ENCODE results near the gene ELP6.

The ELP6 gene

GRCh38 chr3:47517937-47518336, 4.4 kb upstream of the ELP6 start:
- Histone ChIP-seq H2BK120ac (ENCODE audit: insufficient read depth, low read length, poor library complexity) (no peak overlapping the region), H3K79me2 (ENCODE audit: control insufficient read depth, insufficient read depth, low read length, poor library complexity) (peaks cover 1% of the 10 kb centered on the region), H4K8ac (ENCODE audit: low read depth, low read length) (no peak overlapping the region), H3K36me3 (ENCODE audit: control insufficient read depth in 1 of 2, insufficient read depth in 2 of 2, low read length in 2 of 2) (no peaks in the 10 kb centered on the region), H3K4me2 (ENCODE audit: low read length) (no peak overlapping the region), H3K9me3 (ENCODE audit: insufficient read depth, low read depth, low read length) (no peaks in the 10 kb centered on the region), H3K27me3 (ENCODE audit: insufficient read depth, low read length) (no peaks in the 10 kb centered on the region), H3K4me1 (ENCODE audit: control insufficient read depth in 1 of 2, insufficient read depth in 2 of 2, low read length in 2 of 2) (peaks cover 3% of the 10 kb centered on the region in 2 experiments), H3K27ac (ENCODE audit: low read depth, low read length) (no peak overlapping the region), H2AFZ (ENCODE audit: insufficient read depth, low read length, poor library complexity) (no peak overlapping the region), H3K23ac (ENCODE audit: low read length) (no peak overlapping the region), H4K91ac (ENCODE audit: low read depth, low read length) (no peak overlapping the region), H3K79me1 (ENCODE audit: low read length) (peaks cover 5% of the 10 kb centered on the region), H2BK12ac (ENCODE audit: low read length) (no peak overlapping the region), H2BK5ac (ENCODE audit: low read depth, low read length, poor library complexity) (no peak overlapping the region), H4K12ac (ENCODE audit: low read depth, low read length) (no peak overlapping the region), H3K14ac (ENCODE audit: low read length) (no peak overlapping the region), H3K9ac (ENCODE audit: low read length) (no peak overlapping the region), H3K4ac (ENCODE audit: low read depth, low read length) (no peak overlapping the region), H2AK5ac (ENCODE audit: low read length) (no peak overlapping the region), H3K4me3 (ENCODE audit: low read depth, low read length) (no peak overlapping the region), H3K18ac (ENCODE audit: low read length) (no peak overlapping the region)
- no peak for DNase-seq
- WGBS (ENCODE audit: extremely low coverage, insufficient coverage, insufficient read length), result no CpG with 5 or more reads among the region's 2 CpGs

GRCh38 chr3:47515864-47516319, 2.4 kb upstream of the ELP6 start:
- H3K79me1 ChIP-seq (ENCODE audit: low read length), result peaks cover 8% of the 10 kb centered on the region
- no CpG with 5 or more reads among the region's 5 CpGs for WGBS (ENCODE audit: extremely low coverage, insufficient coverage, insufficient read length)

DNA sequence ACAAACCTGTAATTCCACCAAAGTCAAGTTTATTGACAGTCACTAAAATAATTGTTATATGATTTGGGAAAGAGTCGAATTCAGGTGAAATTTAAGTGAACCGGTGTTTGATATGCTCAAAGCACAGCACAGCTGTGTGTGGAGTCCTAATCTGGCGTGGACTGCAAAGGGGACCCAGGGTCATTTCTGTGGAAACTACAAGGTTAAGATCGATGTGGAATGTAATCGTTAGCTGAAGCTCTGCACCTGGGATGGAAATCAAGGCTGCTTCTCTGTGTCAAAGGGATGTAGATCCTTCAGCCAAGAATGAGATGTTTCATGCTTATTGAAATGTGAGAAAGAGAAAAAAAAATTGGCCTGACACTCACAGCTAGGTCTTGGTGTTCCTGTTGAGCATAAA, 1.6 kb upstream of the ELP6 start:
- H2BK120ac ChIP-seq (ENCODE audit: insufficient read depth, low read length, poor library complexity), result no peak overlapping the region
- H3K27ac ChIP-seq (ENCODE audit: low read depth, low read length), result no peak overlapping the region
- no peak overlapping the region for H2AK5ac ChIP-seq (ENCODE audit: low read length)
- no peak overlapping the region for H3K18ac ChIP-seq (ENCODE audit: low read length)
- no peak overlapping the region for H3K4ac ChIP-seq (ENCODE audit: low read depth, low read length)
- H4K12ac ChIP-seq (ENCODE audit: low read depth, low read length), result no peak overlapping the region
- no peak overlapping the region for H3K4me2 ChIP-seq (ENCODE audit: low read length)
- no peak overlapping the region for H4K8ac ChIP-seq (ENCODE audit: low read depth, low read length)
- no peak overlapping the region for H3K14ac ChIP-seq (ENCODE audit: low read length)
- no peak overlapping the region for H3K4me3 ChIP-seq (ENCODE audit: low read depth, low read length)
- no peaks in the 10 kb centered on the region for H3K9me3 ChIP-seq (ENCODE audit: insufficient read depth, low read depth, low read length)
- H3K9ac ChIP-seq (ENCODE audit: low read length), result no peak overlapping the region
- WGBS (ENCODE audit: extremely low coverage, insufficient coverage, insufficient read length), result no CpG with 5 or more reads among the region's 5 CpGs
- H3K79me2 ChIP-seq (ENCODE audit: control insufficient read depth, insufficient read depth, low read length, poor library complexity), result peaks cover 5% of the 10 kb centered on the region
- no peak for DNase-seq
- no peaks in the 10 kb centered on the region for H3K27me3 ChIP-seq (ENCODE audit: insufficient read depth, low read length)
- peaks cover 8% of the 10 kb centered on the region for H3K79me1 ChIP-seq (ENCODE audit: low read length)
- no peak overlapping the region for H3K23ac ChIP-seq (ENCODE audit: low read length)
- no peaks in the 10 kb centered on the region for H3K4me1 ChIP-seq (ENCODE audit: control insufficient read depth in 1 of 2, insufficient read depth in 2 of 2, low read length in 2 of 2)
- no peak overlapping the region for H4K91ac ChIP-seq (ENCODE audit: low read depth, low read length)
- no peak overlapping the region for H2BK12ac ChIP-seq (ENCODE audit: low read length)
- H2AFZ ChIP-seq (ENCODE audit: insufficient read depth, low read length, poor library complexity), result no peak overlapping the region
- no peak overlapping the region for H2BK5ac ChIP-seq (ENCODE audit: low read depth, low read length, poor library complexity)
- peaks cover 6% of the 10 kb centered on the region in 2 experiments for H3K36me3 ChIP-seq (ENCODE audit: control insufficient read depth in 1 of 2, insufficient read depth in 2 of 2, low read length in 2 of 2)

More at GRCh38 chr3:47515864-47516319, 2.4 kb upstream of the ELP6 start:
- Histone ChIP-seq H3K4me2 (ENCODE audit: low read length) (no peak overlapping the region), H3K27ac (ENCODE audit: low read depth, low read length) (no peak overlapping the region), H3K27me3 (ENCODE audit: insufficient read depth, low read length) (no peaks in the 10 kb centered on the region), H3K18ac (ENCODE audit: low read length) (no peak overlapping the region), H3K9ac (ENCODE audit: low read length) (no peak overlapping the region), H2BK12ac (ENCODE audit: low read length) (no peak overlapping the region), H2AFZ (ENCODE audit: insufficient read depth, low read length, poor library complexity) (no peak overlapping the region), H3K4me3 (ENCODE audit: low read depth, low read length) (no peak overlapping the region), H3K14ac (ENCODE audit: low read length) (no peak overlapping the region), H3K4ac (ENCODE audit: low read depth, low read length) (no peak overlapping the region), H2BK5ac (ENCODE audit: low read depth, low read length, poor library complexity) (no peak overlapping the region), H2BK120ac (ENCODE audit: insufficient read depth, low read length, poor library complexity) (no peak overlapping the region), H4K12ac (ENCODE audit: low read depth, low read length) (no peak overlapping the region), H3K9me3 (ENCODE audit: insufficient read depth, low read depth, low read length) (no peaks in the 10 kb centered on the region), H3K36me3 (ENCODE audit: control insufficient read depth in 1 of 2, insufficient read depth in 2 of 2, low read length in 2 of 2) (no peaks in the 10 kb centered on the region), H4K8ac (ENCODE audit: low read depth, low read length) (no peak overlapping the region), H3K23ac (ENCODE audit: low read length) (no peak overlapping the region), H4K91ac (ENCODE audit: low read depth, low read length) (no peak overlapping the region), H3K79me2 (ENCODE audit: control insufficient read depth, insufficient read depth, low read length, poor library complexity) (peaks cover 5% of the 10 kb centered on the region), H2AK5ac (ENCODE audit: low read length) (no peak overlapping the region), H3K4me1 (ENCODE audit: control insufficient read depth in 1 of 2, insufficient read depth in 2 of 2, low read length in 2 of 2) (no peaks in the 10 kb centered on the region)
- no peak for DNase-seq

DNA sequence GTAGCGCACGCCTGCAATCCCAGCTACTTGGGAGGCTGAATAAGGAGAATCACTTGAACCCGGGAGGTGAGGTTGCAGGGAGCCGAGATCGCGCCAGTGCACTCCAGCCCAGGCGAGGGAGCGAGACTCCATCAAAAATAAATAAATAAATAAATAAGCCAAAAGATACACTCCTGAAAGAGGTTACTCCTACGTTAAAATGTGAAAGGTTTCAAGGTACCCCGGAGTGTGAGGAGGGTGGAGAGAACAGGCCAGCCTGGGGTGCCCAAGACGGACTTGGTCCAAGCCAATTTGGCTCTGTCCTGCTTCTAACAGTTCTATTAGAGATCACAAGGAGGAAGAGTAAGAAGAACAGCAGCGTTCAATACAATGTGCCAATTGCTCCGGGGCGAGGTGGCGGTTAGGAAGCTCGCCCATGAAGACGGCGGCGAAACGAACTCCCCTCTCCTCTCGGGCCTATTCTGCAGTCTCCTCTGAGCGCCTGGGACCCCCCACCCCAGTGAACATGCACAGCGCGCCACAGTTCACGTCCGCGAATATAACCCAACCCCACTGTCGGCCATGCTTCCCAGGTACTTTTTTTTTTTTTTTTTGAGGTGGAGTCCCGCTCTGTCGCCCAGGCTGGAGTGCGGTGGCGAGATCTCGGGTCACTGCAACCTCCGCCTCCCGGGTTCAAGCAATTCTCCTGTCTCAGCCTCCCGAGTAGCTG, 942 bp downstream of the ELP6 start:
- H3K79me1 ChIP-seq (ENCODE audit: low read length), result peaks cover 8% of the 10 kb centered on the region
- peak overlapping the region; percentile 58 for H3K4me2 ChIP-seq (ENCODE audit: low read length)
- H3K23ac ChIP-seq (ENCODE audit: low read length), result no peak overlapping the region
- H3K14ac ChIP-seq (ENCODE audit: low read length), result peak overlapping the region; percentile 38
- DNase-seq, result peak in 1 of 2 donors; percentile 25
- peaks cover 11 to 20% of the 10 kb centered on the region in 2 experiments for H3K36me3 ChIP-seq (ENCODE audit: control insufficient read depth in 1 of 2, insufficient read depth in 2 of 2, low read length in 2 of 2)
- H3K9me3 ChIP-seq (ENCODE audit: insufficient read depth, low read depth, low read length), result no peaks in the 10 kb centered on the region
- H3K79me2 ChIP-seq (ENCODE audit: control insufficient read depth, insufficient read depth, low read length, poor library complexity), result peaks cover 5% of the 10 kb centered on the region
- H4K8ac ChIP-seq (ENCODE audit: low read depth, low read length), result peak overlapping the region; percentile 72
- H4K91ac ChIP-seq (ENCODE audit: low read depth, low read length), result peak overlapping the region; percentile 53
- peak overlapping the region; percentile 48 for H2AFZ ChIP-seq (ENCODE audit: insufficient read depth, low read length, poor library complexity)
- H4K12ac ChIP-seq (ENCODE audit: low read depth, low read length), result peak overlapping the region; percentile 72
- no peaks in the 10 kb centered on the region for H3K27me3 ChIP-seq (ENCODE audit: insufficient read depth, low read length)
- H3K9ac ChIP-seq (ENCODE audit: low read length), result peak overlapping the region; percentile 86
- no peak overlapping the region for H2BK120ac ChIP-seq (ENCODE audit: insufficient read depth, low read length, poor library complexity)
- H2BK5ac ChIP-seq (ENCODE audit: low read depth, low read length, poor library complexity), result no peak overlapping the region
- H3K4me1 ChIP-seq (ENCODE audit: control insufficient read depth in 1 of 2, insufficient read depth in 2 of 2, low read length in 2 of 2), result no peaks in the 10 kb centered on the region
- peak overlapping the region; percentile 23 for H3K18ac ChIP-seq (ENCODE audit: low read length)
- H3K4me3 ChIP-seq (ENCODE audit: low read depth, low read length), result peak overlapping the region; percentile 89
- WGBS (ENCODE audit: extremely low coverage, insufficient coverage, insufficient read length), result no CpG with 5 or more reads among the region's 36 CpGs
- H2AK5ac ChIP-seq (ENCODE audit: low read length), result no peak overlapping the region
- H3K4ac ChIP-seq (ENCODE audit: low read depth, low read length), result peak overlapping the region; percentile 35
- H3K27ac ChIP-seq (ENCODE audit: low read depth, low read length), result peak overlapping the region; percentile 99
- H2BK12ac ChIP-seq (ENCODE audit: low read length), result no peak overlapping the region
